ENCODE data around the gene C9orf85. TPM values are rescaled to one million over a fixed set of nuclear protein-coding genes. Genes with fewer than 3 reads are reported as not detected.
"Not testable (repeated sequence)": the region's sequence is repeated elsewhere in the genome, so short reads cannot be mapped to it uniquely, and the experiment has no call there.

C9orf85 gene
- total RNA-seq, 2 experiments from 2014 or later, result 11.1 to 12.0 TPM

- H3K36me3 Mint-ChIP-seq (ENCODE audit: low read depth); DNase-seq; H3K4me1 Mint-ChIP-seq (ENCODE audit: low read depth); ATAC-seq; CTCF ChIA-PET; H3K9me3 Mint-ChIP-seq (ENCODE audit: insufficient read depth); H3K27ac Mint-ChIP-seq; H3K4me3 Mint-ChIP-seq; H3K27me3 Mint-ChIP-seq (ENCODE audit: low read depth): not testable (repeated sequence)
- POLR2A ChIA-PET, result interaction anchor here (0.7 kb wide), 1 partner anchor 60 kb away, joined by 3 read pairs; no protein-coding TSS in a partner anchor
Observed at GRCh38 chr9:71954652-71955051, 43.2 kb downstream of the C9orf85 start.

DNA sequence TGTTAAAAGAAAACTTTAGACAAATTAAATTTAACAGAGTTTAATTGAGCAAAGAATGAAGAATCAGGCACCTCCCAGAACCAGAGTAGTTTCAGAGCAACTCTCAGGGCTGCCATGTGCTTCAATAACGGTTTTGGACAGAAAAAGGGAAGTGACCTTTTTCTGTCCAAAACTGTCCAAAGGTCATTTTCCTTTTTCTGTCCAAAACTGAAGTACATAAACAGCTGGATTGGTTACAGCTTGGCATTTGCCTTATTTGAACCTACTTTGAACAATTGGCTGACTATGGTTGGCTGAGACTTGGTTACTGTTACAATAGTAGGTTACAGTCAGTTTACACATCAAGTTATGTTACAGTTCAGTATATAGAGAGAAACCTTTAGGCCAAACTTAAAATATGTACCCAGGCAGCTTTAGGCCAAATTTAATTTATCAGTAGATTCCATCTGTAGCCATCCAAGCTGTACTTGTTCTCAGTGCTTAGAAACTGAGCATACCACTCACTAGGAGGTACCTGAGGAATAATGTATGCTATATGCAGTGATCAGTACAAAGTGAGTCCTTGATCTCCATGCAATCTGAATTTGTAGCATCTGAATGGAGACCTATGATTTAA, 44.0 kb downstream of the C9orf85 start:
- no peak overlapping the region for H3K4me3 Mint-ChIP-seq
- no peak overlapping the region for H3K27ac Mint-ChIP-seq
- CTCF ChIA-PET, result no interaction called here

GRCh38 chr9:71962328-71962727, 50.9 kb downstream of the C9orf85 start:
- POLR2A ChIA-PET, result no interaction called here
- no peak for ATAC-seq
- CTCF ChIA-PET, result no interaction called here

More for the DNA sequence above, 44.0 kb downstream of the C9orf85 start:
- POLR2A ChIA-PET, result no interaction called here
- ATAC-seq (no peak), DNase-seq (no peak)
- peaks cover 8% of the 10 kb centered on the region for H3K4me1 Mint-ChIP-seq (ENCODE audit: low read depth)
- peaks cover 8% of the 10 kb centered on the region for H3K36me3 Mint-ChIP-seq (ENCODE audit: low read depth)
- H3K27me3 Mint-ChIP-seq (ENCODE audit: low read depth), result no peaks in the 10 kb centered on the region
- no peaks in the 10 kb centered on the region for H3K9me3 Mint-ChIP-seq (ENCODE audit: insufficient read depth)

GRCh38 chr9:71963471-71963996, 52.1 kb downstream of the C9orf85 start:
- H3K9me3 Mint-ChIP-seq (ENCODE audit: insufficient read depth), result not testable (repeated sequence)

More at GRCh38 chr9:71962328-71962727, 50.9 kb downstream of the C9orf85 start:
- Mint-ChIP-seq H3K27me3 (ENCODE audit: low read depth) (no peaks in the 10 kb centered on the region), H3K36me3 (ENCODE audit: low read depth) (peaks cover 37% of the 10 kb centered on the region), H3K4me3 (no peak overlapping the region), H3K27ac (no peak overlapping the region), H3K9me3 (ENCODE audit: insufficient read depth) (no peaks in the 10 kb centered on the region), H3K4me1 (ENCODE audit: low read depth) (no peaks in the 10 kb centered on the region)
- no peak for DNase-seq

DNA sequence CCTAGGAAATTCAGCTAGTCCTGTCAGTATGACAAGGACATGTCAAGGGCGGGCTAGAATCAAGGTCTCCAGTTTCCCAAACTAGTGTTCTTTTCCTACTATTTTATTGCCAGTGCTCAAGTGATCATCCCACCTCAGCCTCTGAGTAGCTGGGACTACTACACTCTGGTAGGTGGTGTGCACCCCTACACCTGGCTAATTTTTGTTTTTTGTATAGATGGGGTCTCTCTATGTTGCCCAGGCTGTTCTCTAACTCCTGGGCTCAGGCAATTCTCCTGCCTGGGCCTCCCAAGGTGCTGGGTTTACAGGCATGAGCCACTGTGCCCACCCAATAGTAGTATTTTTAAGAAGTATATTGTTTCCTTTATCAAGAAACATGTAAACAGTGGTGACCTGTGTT, 54.0 kb downstream of the C9orf85 start:
- Mint-ChIP-seq H3K4me1 (ENCODE audit: low read depth) (no peaks in the 10 kb centered on the region), H3K27me3 (ENCODE audit: low read depth) (no peaks in the 10 kb centered on the region), H3K27ac (no peak overlapping the region), H3K9me3 (ENCODE audit: insufficient read depth) (peaks cover 14% of the 10 kb centered on the region), H3K36me3 (ENCODE audit: low read depth) (peaks cover 50% of the 10 kb centered on the region), H3K4me3 (no peak overlapping the region)
- ATAC-seq (no peak), DNase-seq (no peak)
- ChIA-PET POLR2A (interaction anchor here (0.7 kb wide), 1 partner anchor 329 kb away, joined by 3 read pairs; no protein-coding TSS in a partner anchor), CTCF (no interaction called here)

More at GRCh38 chr9:71963471-71963996, 52.1 kb downstream of the C9orf85 start:
- H3K4me1 Mint-ChIP-seq (ENCODE audit: low read depth); H3K27me3 Mint-ChIP-seq (ENCODE audit: low read depth); H3K27ac Mint-ChIP-seq; H3K4me3 Mint-ChIP-seq; DNase-seq; ATAC-seq: not testable (repeated sequence)
- ChIA-PET POLR2A (interaction anchor here (0.7 kb wide), 1 partner anchor 562 kb away, joined by 4 read pairs; no protein-coding TSS in a partner anchor), CTCF (interaction anchor here (0.7 kb wide), 1 partner anchor 771 kb away, joined by 4 read pairs; no protein-coding TSS in a partner anchor)
- peaks cover 46% of the 10 kb centered on the region for H3K36me3 Mint-ChIP-seq (ENCODE audit: low read depth)

- Mint-ChIP-seq H3K27ac (no peak overlapping the region), H3K27me3 (ENCODE audit: low read depth) (no peaks in the 10 kb centered on the region), H3K4me1 (ENCODE audit: low read depth) (no peaks in the 10 kb centered on the region), H3K36me3 (ENCODE audit: low read depth) (peaks cover 53% of the 10 kb centered on the region), H3K9me3 (ENCODE audit: insufficient read depth) (peaks cover 14% of the 10 kb centered on the region), H3K4me3 (no peak overlapping the region)
- DNase-seq, result no peak
- POLR2A ChIA-PET, result no interaction called here
- CTCF ChIA-PET, result interaction anchor here (0.6 kb wide), 1 partner anchor 40 kb away, joined by 3 read pairs; no protein-coding TSS in a partner anchor
- no peak for ATAC-seq
Observed at GRCh38 chr9:71966601-71967000, 55.2 kb downstream of the C9orf85 start.

DNA sequence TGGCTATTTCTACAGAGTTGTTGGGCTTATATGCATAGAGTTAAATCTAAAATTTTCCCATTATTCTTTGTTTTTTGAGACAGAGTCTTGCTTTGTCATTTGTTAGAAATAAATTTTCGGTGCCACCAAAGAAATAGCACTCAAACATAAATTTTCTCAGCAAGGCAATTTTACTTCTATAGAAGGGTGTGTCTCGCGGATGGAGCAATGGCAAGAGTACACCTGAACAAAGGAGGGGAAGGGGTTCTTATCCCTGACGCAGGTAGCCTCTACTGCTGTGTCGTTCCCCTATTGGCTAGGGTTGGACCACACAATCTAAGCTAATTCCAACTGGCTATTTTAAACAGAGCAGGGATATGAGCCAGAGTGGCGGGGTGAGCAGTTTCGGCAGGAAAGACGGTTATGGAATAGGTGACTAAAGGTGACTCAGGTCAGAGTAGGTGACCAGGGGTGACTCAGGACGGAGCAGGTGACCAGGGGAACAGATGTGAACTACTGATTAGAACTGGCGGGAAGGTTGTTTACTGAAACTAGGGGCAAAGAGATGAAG, 57.2 kb downstream of the C9orf85 start:
- no peaks in the 10 kb centered on the region for H3K27me3 Mint-ChIP-seq (ENCODE audit: low read depth)
- H3K4me1 Mint-ChIP-seq (ENCODE audit: low read depth), result no peaks in the 10 kb centered on the region
- CTCF ChIA-PET, result no interaction called here

GRCh38 chr9:71975833-71976232, 64.4 kb downstream of the C9orf85 start:
- no peak for ATAC-seq
- Mint-ChIP-seq H3K27ac (no peak overlapping the region), H3K36me3 (ENCODE audit: low read depth) (peaks cover 8% of the 10 kb centered on the region), H3K4me1 (ENCODE audit: low read depth) (no peaks in the 10 kb centered on the region), H3K27me3 (ENCODE audit: low read depth) (no peaks in the 10 kb centered on the region), H3K9me3 (ENCODE audit: insufficient read depth) (no peaks in the 10 kb centered on the region), H3K4me3 (no peak overlapping the region)
- POLR2A ChIA-PET, result no interaction called here
- no peak for DNase-seq
- CTCF ChIA-PET, result interaction anchor here (0.7 to 0.8 kb wide), 3 partner anchors 157 to 199 kb away, joined by 3 to 4 read pairs (median 3); no protein-coding TSS in a partner anchor

More for the DNA sequence above, 57.2 kb downstream of the C9orf85 start:
- Mint-ChIP-seq H3K36me3 (ENCODE audit: low read depth) (peaks cover 47% of the 10 kb centered on the region), H3K27ac (no peak overlapping the region), H3K9me3 (ENCODE audit: insufficient read depth) (peaks cover 14% of the 10 kb centered on the region), H3K4me3 (no peak overlapping the region)
- DNase-seq, result no peak
- ATAC-seq, result no peak
- POLR2A ChIA-PET, result no interaction called here

GRCh38 chr9:71977003-71977402, 65.6 kb downstream of the C9orf85 start:
- ChIA-PET CTCF (interaction anchor here (0.7 to 0.8 kb wide), 3 partner anchors 48 to 170 kb away, joined by 3 to 4 read pairs (median 4); no protein-coding TSS in a partner anchor), POLR2A (no interaction called here)
- Mint-ChIP-seq H3K36me3 (ENCODE audit: low read depth) (peaks cover 6% of the 10 kb centered on the region), H3K9me3 (ENCODE audit: insufficient read depth) (no peaks in the 10 kb centered on the region), H3K4me1 (ENCODE audit: low read depth) (no peaks in the 10 kb centered on the region), H3K27ac (no peak overlapping the region), H3K27me3 (ENCODE audit: low read depth) (no peaks in the 10 kb centered on the region), H3K4me3 (no peak overlapping the region)
- no peak for ATAC-seq
- DNase-seq, result no peak

DNA sequence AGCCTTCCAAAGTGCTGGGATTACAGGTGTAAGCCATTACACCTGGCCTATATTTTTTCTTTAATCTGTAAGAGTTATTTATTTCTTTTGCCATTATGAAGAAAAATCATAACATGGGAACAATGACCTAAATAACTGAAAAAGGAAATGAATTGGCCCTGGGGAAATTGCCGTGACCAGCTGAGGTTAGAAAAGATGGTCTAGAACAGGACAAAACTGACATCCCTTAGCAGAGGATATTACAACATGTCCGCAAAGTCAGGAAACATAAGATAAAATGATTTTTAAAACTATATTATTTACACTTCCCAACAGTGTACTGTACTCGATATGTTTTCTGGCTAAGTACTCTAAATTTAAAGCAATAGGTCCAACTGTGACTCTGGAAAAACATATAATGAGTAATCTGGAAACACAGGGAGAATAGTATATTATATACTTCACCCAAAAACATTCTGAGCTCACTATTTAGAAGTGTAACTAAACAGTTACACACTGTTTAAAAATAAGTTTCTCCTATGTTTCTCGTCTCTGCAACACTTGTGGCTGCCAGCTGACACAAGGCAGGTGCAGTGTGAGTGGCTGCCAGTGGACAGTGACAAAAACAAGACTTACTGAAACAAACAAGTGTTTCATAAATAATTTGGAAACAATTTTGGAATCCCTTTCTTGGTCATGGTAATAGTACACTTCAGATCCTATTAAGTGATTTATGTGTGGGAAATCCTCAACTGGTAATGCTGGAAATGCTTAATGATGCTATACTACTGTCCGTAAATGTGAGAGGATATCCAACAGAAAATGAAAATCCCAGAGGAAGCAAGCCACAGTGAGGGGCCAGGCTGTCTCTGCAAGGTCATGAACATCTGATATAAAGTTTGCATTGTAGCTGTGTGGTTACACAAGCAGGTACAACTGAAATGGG, 69.1 kb downstream of the C9orf85 start:
- ChIA-PET POLR2A (no interaction called here), CTCF (interaction anchor here (0.8 to 1.1 kb wide), 2 partner anchors 45 to 177 kb away, joined by 3 read pairs; no protein-coding TSS in a partner anchor)
- Mint-ChIP-seq H3K36me3 (ENCODE audit: low read depth) (no peaks in the 10 kb centered on the region), H3K4me1 (ENCODE audit: low read depth) (no peaks in the 10 kb centered on the region), H3K27ac (no peak overlapping the region), H3K4me3 (no peak overlapping the region), H3K9me3 (ENCODE audit: insufficient read depth) (no peaks in the 10 kb centered on the region), H3K27me3 (ENCODE audit: low read depth) (no peaks in the 10 kb centered on the region)
- ATAC-seq, result no peak
- DNase-seq, result no peak

DNA sequence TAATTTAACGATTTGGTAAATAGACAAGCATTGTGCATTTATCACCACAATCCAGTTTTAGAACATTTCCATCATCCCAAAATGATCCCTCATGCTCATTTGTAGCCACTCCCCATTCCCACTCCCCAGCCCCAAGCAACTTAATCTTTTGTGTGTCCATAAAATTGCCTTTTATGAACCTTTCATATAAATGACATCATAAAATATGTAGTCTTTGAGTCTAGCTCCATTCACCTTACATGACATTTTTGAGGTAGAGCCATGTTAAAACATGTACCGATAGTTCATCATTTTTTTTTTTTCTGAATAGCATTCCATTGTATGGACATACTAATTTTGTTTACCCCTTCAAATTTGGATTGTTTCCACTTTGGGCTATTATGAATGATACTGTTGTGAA, 70.5 kb downstream of the C9orf85 start:
- ATAC-seq (no peak), DNase-seq (no peak)
- no peaks in the 10 kb centered on the region for H3K9me3 Mint-ChIP-seq (ENCODE audit: insufficient read depth)
- H3K4me3 Mint-ChIP-seq, result no peak overlapping the region
- no peaks in the 10 kb centered on the region for H3K4me1 Mint-ChIP-seq (ENCODE audit: low read depth)
- H3K36me3 Mint-ChIP-seq (ENCODE audit: low read depth), result no peaks in the 10 kb centered on the region
- H3K27me3 Mint-ChIP-seq (ENCODE audit: low read depth), result no peaks in the 10 kb centered on the region
- H3K27ac Mint-ChIP-seq, result no peak overlapping the region
- ChIA-PET CTCF (interaction anchor here (0.6 to 1.5 kb wide), 3 partner anchors 34 to 44 kb away, joined by 3 to 6 read pairs (median 4); no protein-coding TSS in a partner anchor), POLR2A (no interaction called here)

Data from activated CD8-positive, alpha-beta T cell treated with anti-CD3 and anti-CD28 coated beads, Interleukin-2, amount 10 ng/mL, durations not matched to agents 7 days and 5 days (primary cell).